ENCODE measurements around the gene GTPBP6. TPM values are rescaled to one million over a fixed set of nuclear protein-coding genes. Genes with fewer than 3 reads are reported as not detected.

Gene GTPBP6
- total RNA-seq, 1 donor from 2014 or later = 36.2 TPM

- TF ChIP-seq CTCF (conservative IDR thresholded peaks at IDR 0.05; ENCODE audit: low read depth, low read length) = no peak
- H3K4me3 ChIP-seq (ENCODE audit: low read depth, low read length) = no peak overlapping the region
Observed at GRCh38 chrX:361231-362145, 42.9 kb upstream of the GTPBP6 start.

GRCh38 chrX:360496-361150 lies 42.0 kb upstream of the GTPBP6 start:
- no peak overlapping the region for H3K4me3 ChIP-seq (ENCODE audit: low read depth, low read length)
- TF ChIP-seq CTCF (conservative IDR thresholded peaks at IDR 0.05; ENCODE audit: low read depth, low read length) = no peak
- DNase-seq (ENCODE audit: low read depth) = no peak

More at GRCh38 chrX:361231-362145, 42.9 kb upstream of the GTPBP6 start:
- DNase-seq (ENCODE audit: low read depth) = no peak

GRCh38 chrX:358651-359143 lies 40.1 kb upstream of the GTPBP6 start:
- no peak for TF ChIP-seq CTCF (conservative IDR thresholded peaks at IDR 0.05; ENCODE audit: low read depth, low read length)
- no peak for DNase-seq (ENCODE audit: low read depth)
- H3K4me3 ChIP-seq (ENCODE audit: low read depth, low read length) = no peak overlapping the region

DNA sequence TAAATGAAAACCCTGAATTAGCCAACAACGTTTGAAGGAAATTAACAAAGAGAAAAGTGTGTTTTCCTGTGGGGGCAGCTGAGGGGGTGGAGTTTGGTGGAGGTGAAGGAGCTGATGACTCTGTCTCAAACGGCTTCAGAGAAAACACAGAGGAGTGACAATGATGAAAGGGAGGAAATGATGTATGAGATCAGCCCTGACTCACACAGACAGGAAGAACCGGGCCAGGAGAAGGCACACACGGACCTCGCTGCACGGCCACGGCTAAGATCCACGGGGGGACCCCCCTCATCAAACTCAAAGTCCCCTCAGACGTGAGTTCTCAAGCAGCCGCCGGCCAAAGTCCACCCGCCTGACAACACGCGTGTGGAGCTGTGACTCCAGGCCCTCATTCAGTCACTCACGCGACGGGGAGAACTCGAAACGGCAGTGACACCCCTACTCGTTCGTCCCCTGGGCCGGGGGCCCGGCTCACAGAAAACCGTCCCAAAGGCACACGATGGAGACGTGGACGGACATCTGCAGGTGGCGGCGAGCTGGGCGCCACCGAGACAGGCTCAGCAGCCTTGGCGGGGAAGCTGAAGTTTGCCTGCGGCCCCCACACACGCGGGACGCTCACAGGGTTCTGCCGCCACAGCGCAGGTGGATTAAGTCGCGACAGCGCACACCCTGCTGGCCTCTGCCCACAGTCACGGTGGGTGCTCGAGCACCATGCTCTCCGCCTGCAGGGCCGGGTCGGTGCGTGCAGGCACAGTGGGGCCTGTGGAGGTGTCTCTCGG lies 39.3 kb upstream of the GTPBP6 start:
- DNase-seq (ENCODE audit: low read depth) = no peak
- no peak for TF ChIP-seq CTCF (conservative IDR thresholded peaks at IDR 0.05; ENCODE audit: low read depth, low read length)
- H3K4me3 ChIP-seq (ENCODE audit: low read depth, low read length) = no peak overlapping the region

DNA sequence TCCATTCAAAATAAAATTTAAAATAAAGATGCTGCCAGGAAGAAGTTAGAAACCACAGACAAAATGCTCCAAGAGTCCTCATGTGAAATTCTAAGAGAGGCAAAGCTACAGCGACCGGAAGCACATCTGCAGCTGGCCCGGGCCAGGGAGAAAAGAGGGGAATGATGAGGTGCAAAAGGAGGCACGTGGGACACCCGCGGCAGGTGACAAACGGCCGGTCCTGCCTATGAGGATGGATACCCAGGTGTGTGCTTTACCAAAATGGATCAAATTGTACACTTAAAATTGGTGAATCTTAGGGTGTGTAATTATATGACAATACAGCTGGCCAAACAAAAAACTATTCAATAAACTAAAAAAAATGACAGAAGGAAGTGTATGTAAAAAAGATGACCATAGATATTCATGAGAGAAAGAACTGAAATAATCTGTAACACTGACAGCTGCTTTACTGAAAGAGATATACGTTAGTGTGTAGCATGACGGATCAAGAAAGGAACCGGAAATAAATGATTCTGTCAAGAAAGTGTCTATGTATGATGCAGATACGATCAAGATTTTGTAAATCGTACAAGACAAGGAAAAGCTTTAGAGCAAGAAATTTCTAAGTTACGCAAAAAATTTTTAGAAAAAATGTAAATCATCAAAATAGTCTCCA lies 38.6 kb upstream of the GTPBP6 start:
- no peak for TF ChIP-seq CTCF (conservative IDR thresholded peaks at IDR 0.05; ENCODE audit: low read depth, low read length)
- no peak overlapping the region for H3K4me3 ChIP-seq (ENCODE audit: low read depth, low read length)
- no peak for DNase-seq (ENCODE audit: low read depth)

- no peak for TF ChIP-seq CTCF (conservative IDR thresholded peaks at IDR 0.05; ENCODE audit: low read depth, low read length)
- no peak for DNase-seq (ENCODE audit: low read depth)
Observed at GRCh38 chrX:356385-357034, 37.9 kb upstream of the GTPBP6 start.

More at GRCh38 chrX:356385-357034, 37.9 kb upstream of the GTPBP6 start:
- H3K4me3 ChIP-seq (ENCODE audit: low read depth, low read length) = no peak overlapping the region

All from epithelial cell of proximal tubule (primary cell).